AG04450 (cell line): Measurements from ENCODE around the gene SERPINA12. TPM values are rescaled to one million over a fixed set of nuclear protein-coding genes. Genes with fewer than 3 reads are reported as not detected.

Experiments
- CTCF ChIA-PET: fragments of 300-600, 350-600 bp; formaldehyde crosslinking; extraction: SDS; loops from one replicate; lab custom pipeline; 2022; ENCODE audit warnings: antibody characterized with exemption, inconsistent platforms; lab: Charles Lee
- POLR2A ChIA-PET: fragments of 350-600 bp; formaldehyde crosslinking; extraction: SDS; loops from one replicate; lab custom pipeline; 2021; ENCODE audit warnings: antibody characterized with exemption, inconsistent platforms; lab: Yijun Ruan, JAX
- DNase-seq: peaks from one replicate; pipeline ENCODE4 v3.0.0-alpha.2; 2011; ENCODE audit warnings: low read depth, low spot score
- H3K27ac ChIP-seq: one replicate; pipeline ENCODE4 v1.5.1; 2012; ENCODE audit warnings: low read depth, low read length, control low read depth
- H3K27me3 ChIP-seq: one replicate; pipeline ENCODE4 v1.6.0; 2012; ENCODE audit warnings: low read length; ENCODE audit not compliant: control insufficient read depth, insufficient read depth
- H3K4me3 ChIP-seq: 2 replicates; pipeline ENCODE4 v1.5.1; 2011; ENCODE audit warnings: mild to moderate bottlenecking, low read depth, low read length, control low read depth
- H3K9me3 ChIP-seq: 2 replicates; pipeline ENCODE4 v1.5.1; 2012; ENCODE audit warnings: low read length; ENCODE audit not compliant: control insufficient read depth, insufficient read depth
- CTCF ChIP-seq: IDR thresholded peaks from 2 replicates; pipeline ENCODE4 v1.5.1; 2011; ENCODE audit warnings: low read depth, low read length, control low read depth, inconsistent platforms
- polyA plus RNA-seq: library from polyadenylated mRNA; depleted of rRNA; stranded (reverse); fragments of >200 nt; gene quantifications from 2 replicates; pipeline ENCODE4 v1.2.3, GENCODE V29; 2011

The SERPINA12 gene
- polyA plus RNA-seq, 1 experiment, result not detected

GRCh38 chr14:94498215-94498614 lies 11.1 kb downstream of the SERPINA12 start:
- Histone ChIP-seq H3K27ac (no peak overlapping the region), H3K4me3 (no peak overlapping the region), H3K9me3 (no peaks in the 10 kb centered on the region), H3K27me3 (peaks cover 3% of the 10 kb centered on the region)
- no peak for TF ChIP-seq CTCF
- DNase-seq, result no peak
- POLR2A ChIA-PET, result no interaction called here
- CTCF ChIA-PET, result interaction anchor here (6.1 kb wide), 1 partner anchor 12 kb away, joined by 50 read pairs; no protein-coding TSS in a partner anchor

- no peak overlapping the region for H3K27ac ChIP-seq
- H3K4me3 ChIP-seq, result no peak overlapping the region
- TF ChIP-seq CTCF, result no peak
- H3K9me3 ChIP-seq, result no peaks in the 10 kb centered on the region
- CTCF ChIA-PET, result interaction anchor here (6.1 kb wide), 1 partner anchor 8 kb away, joined by 50 read pairs; no protein-coding TSS in a partner anchor
- POLR2A ChIA-PET, result no interaction called here
- no peak for DNase-seq
- peaks cover 3% of the 10 kb centered on the region for H3K27me3 ChIP-seq
These were observed 15.2 kb downstream of the SERPINA12 start for GRCh38 chr14:94494085-94494484.

GRCh38 chr14:94491511-94491910 lies 17.8 kb downstream of the SERPINA12 start:
- no peak overlapping the region for H3K4me3 ChIP-seq
- peaks cover 13% of the 10 kb centered on the region for H3K27me3 ChIP-seq
- ChIA-PET CTCF (interaction anchor here (0.6 to 1.1 kb wide), 2 partner anchors 58 to 189 kb away, joined by 3 to 6 read pairs; no protein-coding TSS in a partner anchor), POLR2A (no interaction called here)
- DNase-seq, result no peak
- H3K27ac ChIP-seq, result no peak overlapping the region
- TF ChIP-seq CTCF, result no peak
- H3K9me3 ChIP-seq, result no peaks in the 10 kb centered on the region

GRCh38 chr14:94489336-94489735 lies 19.9 kb downstream of the SERPINA12 start:
- Histone ChIP-seq H3K27ac (no peak overlapping the region), H3K9me3 (no peaks in the 10 kb centered on the region), H3K4me3 (no peak overlapping the region), H3K27me3 (peaks cover 13% of the 10 kb centered on the region)
- DNase-seq, result no peak
- CTCF ChIA-PET, result no interaction called here
- POLR2A ChIA-PET, result no interaction called here
- TF ChIP-seq CTCF, result no peak

GRCh38 chr14:94486883-94487282 lies 22.4 kb downstream of the SERPINA12 start:
- POLR2A ChIA-PET, result no interaction called here
- Histone ChIP-seq H3K27me3 (peaks cover 13% of the 10 kb centered on the region), H3K9me3 (no peaks in the 10 kb centered on the region; the same call in 1 of the 2 replicates), H3K4me3 (no peak overlapping the region), H3K27ac (no peak overlapping the region)
- CTCF ChIA-PET, result interaction anchor here (0.5 to 4.6 kb wide), 57 partner anchors 10 to 1393 kb away, joined by 3 to 78 read pairs (median 4); partner anchors contain the start of genes SERPINA11, SERPINA4, SERPINA5 and SERPINA9
- TF ChIP-seq CTCF, result no peak
- DNase-seq, result no peak
